Measurements from ENCODE around the gene GJB6. TPM values are rescaled to one million over a fixed set of nuclear protein-coding genes. Genes with fewer than 3 reads are reported as not detected.
A peak's percentile ranks its signal among the peaks of the same experiment; 100 is the strongest.

GJB6 gene
- total and polyA plus RNA-seq, 7 experiments from 2014 or later, result 0.20 to 2.4 (median 1.1) TPM

DNA sequence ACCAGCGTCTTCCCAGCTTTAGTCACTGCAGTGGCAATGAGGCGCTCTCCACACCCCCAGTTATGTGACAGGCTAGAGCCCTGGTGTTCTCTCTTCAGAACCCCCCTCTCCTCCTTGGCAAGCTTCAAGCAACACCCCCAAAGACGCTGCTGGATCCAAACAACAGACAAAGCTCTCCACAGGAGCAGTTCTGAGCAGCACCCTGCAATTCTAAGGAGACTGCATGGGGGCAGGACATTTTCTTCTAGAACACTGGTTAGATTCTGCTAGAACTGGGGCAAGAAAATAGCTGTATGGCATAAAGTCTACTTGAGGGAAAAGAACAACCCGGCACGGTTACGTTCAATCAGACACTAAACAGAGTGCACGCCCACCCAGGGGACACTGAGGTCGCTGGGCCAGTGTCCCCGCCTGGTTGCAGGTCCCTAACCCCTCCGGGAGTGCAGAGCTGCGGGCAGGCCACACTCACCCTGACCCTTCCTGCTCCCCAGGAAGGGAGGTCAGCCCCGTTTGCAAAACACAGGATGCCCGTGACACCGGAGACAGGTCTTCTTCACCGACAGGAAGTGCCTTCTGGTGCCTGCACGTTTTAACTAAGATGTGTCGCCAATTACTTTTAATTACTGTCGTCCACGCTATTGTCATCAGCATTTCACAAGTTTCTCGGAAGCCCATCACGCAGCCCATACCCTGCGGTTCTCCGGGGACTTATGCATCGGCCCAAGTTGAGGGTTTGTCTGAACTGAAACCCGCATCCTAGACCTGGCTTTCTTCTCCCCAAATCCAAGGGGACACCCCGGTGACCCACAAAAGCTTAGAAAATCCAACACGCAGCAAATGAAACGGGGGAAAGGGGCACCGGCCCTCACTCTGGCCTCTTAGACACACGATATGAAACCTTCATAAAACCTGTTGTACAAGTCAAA, 943 bp downstream of the GJB6 start:
- ATAC-seq (peak; percentile 30), DNase-seq (peak in 6 of 9 donors; percentile 12 to 31 (median 20))
- Mint-ChIP-seq H3K9me3 (no peaks in the 10 kb centered on the region), H3K4me1 (peaks cover 0 to 20% (median 12%) of the 10 kb centered on the region in 7 donors), H3K4me3 (peak overlapping the region; percentile 82 to 95 (median 89)), H3K27ac (peak overlapping the region; percentile 25 to 90 (median 78)), H3K27me3 (peaks cover 6 to 58% (median 19%) of the 10 kb centered on the region in 5 donors), H3K36me3 (peaks cover 0 to 5% (median 0%) of the 10 kb centered on the region in 5 donors)
- Histone ChIP-seq H3K27me3 (ENCODE audit: control insufficient read depth in 2 of 2, insufficient read depth in 2 of 2, low read length in 2 of 2) (no peaks in the 10 kb centered on the region), H3K9me3 (ENCODE audit: control insufficient read depth in 2 of 3, low read length in 3 of 3) (no peaks in the 10 kb centered on the region), H3K36me3 (ENCODE audit: control insufficient read depth in 2 of 3, insufficient read depth in 3 of 3, low read length in 3 of 3) (no peaks in the 10 kb centered on the region), H3K4me3 (ENCODE audit: low read length) (peak overlapping the region; percentile 58), H3K4me1 (ENCODE audit: control insufficient read depth in 2 of 2, insufficient read depth in 2 of 2, low read length in 2 of 2) (peaks cover 6 to 17% of the 10 kb centered on the region in 2 donors), H3K27ac (ENCODE audit: low read depth, low read length) (no peak overlapping the region)
- intact Hi-C loops (cut with micrococcal nuclease), result no loop called here
- CTCF ChIA-PET, result interaction anchor here (1.3 kb wide), 1 partner anchor 34 kb away, joined by 4 read pairs; no protein-coding TSS in a partner anchor
- POLR2A ChIA-PET, result no interaction called here

- DNase-seq (no peak), ATAC-seq (no peak)
- Histone ChIP-seq H3K36me3 (ENCODE audit: control insufficient read depth in 2 of 3, insufficient read depth in 3 of 3, low read length in 3 of 3) (no peaks in the 10 kb centered on the region), H3K27me3 (ENCODE audit: control insufficient read depth in 2 of 2, insufficient read depth in 2 of 2, low read length in 2 of 2) (no peaks in the 10 kb centered on the region), H3K4me3 (ENCODE audit: low read length) (no peak overlapping the region), H3K4me1 (ENCODE audit: control insufficient read depth in 2 of 2, insufficient read depth in 2 of 2, low read length in 2 of 2) (peaks cover 6 to 14% of the 10 kb centered on the region in 2 donors), H3K27ac (ENCODE audit: low read depth, low read length) (no peak overlapping the region), H3K9me3 (ENCODE audit: control insufficient read depth in 2 of 3, low read length in 3 of 3) (no peaks in the 10 kb centered on the region)
- no peaks in the 10 kb centered on the region for H3K36me3 Mint-ChIP-seq
- POLR2A ChIA-PET, result interaction anchor here (0.6 kb wide), 1 partner anchor 347 kb away, joined by 3 read pairs; no protein-coding TSS in a partner anchor
- no peak overlapping the region for H3K27ac Mint-ChIP-seq
- intact Hi-C loops (cut with micrococcal nuclease), result no loop called here
- no peaks in the 10 kb centered on the region for H3K9me3 Mint-ChIP-seq
- peaks cover 0 to 48% (median 4%) of the 10 kb centered on the region in 5 donors for H3K27me3 Mint-ChIP-seq
- peaks cover 0 to 14% (median 10%) of the 10 kb centered on the region in 7 donors for H3K4me1 Mint-ChIP-seq
- CTCF ChIA-PET, result no interaction called here
- H3K4me3 Mint-ChIP-seq, result no peak overlapping the region
Measured at GRCh38 chr13:20227730-20228129, 4.4 kb downstream of the GJB6 start.

- H3K9me3 ChIP-seq (ENCODE audit: control insufficient read depth in 2 of 3, low read length in 3 of 3), result no peaks in the 10 kb centered on the region
- H3K27me3 ChIP-seq (ENCODE audit: control insufficient read depth in 2 of 2, insufficient read depth in 2 of 2, low read length in 2 of 2), result no peaks in the 10 kb centered on the region
- H3K27ac Mint-ChIP-seq, result peak overlapping the region in 1 of 9 donors; percentile 60
- H3K27me3 Mint-ChIP-seq, result peaks cover 0 to 46% (median 4%) of the 10 kb centered on the region in 5 donors
- H3K4me1 ChIP-seq (ENCODE audit: control insufficient read depth in 2 of 2, insufficient read depth in 2 of 2, low read length in 2 of 2), result peaks cover 6 to 9% of the 10 kb centered on the region in 2 donors
- DNase-seq (no peak), ATAC-seq (no peak)
- CTCF ChIA-PET, result no interaction called here
- H3K9me3 Mint-ChIP-seq, result no peaks in the 10 kb centered on the region
- H3K36me3 Mint-ChIP-seq, result no peaks in the 10 kb centered on the region
- H3K27ac ChIP-seq (ENCODE audit: low read depth, low read length), result no peak overlapping the region
- H3K4me3 Mint-ChIP-seq, result no peak overlapping the region
- H3K4me3 ChIP-seq (ENCODE audit: low read length), result no peak overlapping the region
- H3K4me1 Mint-ChIP-seq, result peaks cover 0 to 14% (median 10%) of the 10 kb centered on the region in 7 donors
- POLR2A ChIA-PET, result no interaction called here
- H3K36me3 ChIP-seq (ENCODE audit: control insufficient read depth in 2 of 3, insufficient read depth in 3 of 3, low read length in 3 of 3), result no peaks in the 10 kb centered on the region
- intact Hi-C loops (cut with micrococcal nuclease), result no loop called here
Measured at GRCh38 chr13:20227288-20227687, 4.8 kb downstream of the GJB6 start.

DNA sequence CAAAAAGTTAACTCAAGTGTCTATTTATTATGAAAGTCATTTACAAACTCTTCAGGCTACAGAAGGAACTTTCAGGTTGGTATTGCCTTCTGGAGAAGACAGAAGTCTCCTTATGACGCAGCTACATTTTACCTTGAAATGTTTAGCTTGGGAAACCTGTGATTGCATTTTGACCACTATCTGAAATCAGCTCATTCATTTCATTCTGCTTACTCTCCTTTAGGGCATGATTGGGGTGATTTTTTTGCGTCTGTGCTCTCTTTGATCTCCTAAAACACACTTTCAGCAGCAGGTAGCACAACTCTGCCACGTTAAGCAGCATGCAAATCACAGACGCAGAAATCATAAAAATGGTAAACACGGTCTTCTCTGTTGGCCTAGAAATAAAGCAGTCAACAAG, 9.6 kb downstream of the GJB6 start:
- ChIA-PET POLR2A (no interaction called here), CTCF (no interaction called here)
- H3K36me3 Mint-ChIP-seq, result peaks cover 0 to 5% (median 0%) of the 10 kb centered on the region in 5 donors
- Histone ChIP-seq H3K9me3 (ENCODE audit: control insufficient read depth in 2 of 3, low read length in 3 of 3) (no peaks in the 10 kb centered on the region), H3K27me3 (ENCODE audit: control insufficient read depth in 2 of 2, insufficient read depth in 2 of 2, low read length in 2 of 2) (no peaks in the 10 kb centered on the region), H3K4me3 (ENCODE audit: low read length) (no peak overlapping the region), H3K4me1 (ENCODE audit: control insufficient read depth in 2 of 2, insufficient read depth in 2 of 2, low read length in 2 of 2) (no peaks in the 10 kb centered on the region), H3K36me3 (ENCODE audit: control insufficient read depth in 2 of 3, insufficient read depth in 3 of 3, low read length in 3 of 3) (no peaks in the 10 kb centered on the region), H3K27ac (ENCODE audit: low read depth, low read length) (no peak overlapping the region)
- intact Hi-C loops (cut with micrococcal nuclease), result no loop called here
- peaks cover 9 to 20% (median 13%) of the 10 kb centered on the region in 7 donors for H3K4me1 Mint-ChIP-seq
- H3K27me3 Mint-ChIP-seq, result peaks cover 0 to 22% (median 0%) of the 10 kb centered on the region in 5 donors
- no peak overlapping the region for H3K4me3 Mint-ChIP-seq
- ATAC-seq, result no peak
- peaks cover 0 to 2% (median 0%) of the 10 kb centered on the region in 11 donors for H3K9me3 Mint-ChIP-seq
- H3K27ac Mint-ChIP-seq, result no peak overlapping the region
- DNase-seq, result no peak

DNA sequence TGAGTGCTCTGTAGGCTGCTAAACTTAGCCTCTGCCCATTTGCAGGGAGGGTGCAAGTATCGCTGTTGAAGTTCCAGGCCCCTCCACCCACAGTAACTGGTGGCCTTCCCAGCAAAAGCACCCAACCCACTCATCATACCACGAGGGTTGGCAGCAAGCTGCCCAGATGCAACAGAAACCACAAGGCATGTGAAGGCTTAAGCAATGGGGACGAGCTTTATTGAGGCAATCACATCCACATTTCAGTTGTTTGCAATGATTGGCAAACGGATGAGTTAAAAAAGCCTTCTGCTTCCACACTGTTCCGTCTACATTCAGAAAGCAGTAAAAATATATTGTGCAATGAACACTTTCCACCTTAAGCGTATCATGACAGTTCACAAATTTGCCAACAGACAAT, 10.3 kb downstream of the GJB6 start:
- Mint-ChIP-seq H3K4me1 (peaks cover 9 to 20% (median 13%) of the 10 kb centered on the region in 7 donors), H3K36me3 (peaks cover 0 to 5% (median 0%) of the 10 kb centered on the region in 5 donors), H3K9me3 (peaks cover 0 to 2% (median 0%) of the 10 kb centered on the region in 11 donors), H3K27me3 (peaks cover 0 to 18% (median 0%) of the 10 kb centered on the region in 5 donors), H3K27ac (peak overlapping the region in 1 of 9 donors; percentile 19), H3K4me3 (no peak overlapping the region)
- Histone ChIP-seq H3K4me3 (ENCODE audit: low read length) (no peak overlapping the region), H3K27me3 (ENCODE audit: control insufficient read depth in 2 of 2, insufficient read depth in 2 of 2, low read length in 2 of 2) (no peaks in the 10 kb centered on the region), H3K27ac (ENCODE audit: low read depth, low read length) (no peak overlapping the region), H3K4me1 (ENCODE audit: control insufficient read depth in 2 of 2, insufficient read depth in 2 of 2, low read length in 2 of 2) (no peaks in the 10 kb centered on the region), H3K9me3 (ENCODE audit: control insufficient read depth in 2 of 3, low read length in 3 of 3) (no peaks in the 10 kb centered on the region), H3K36me3 (ENCODE audit: control insufficient read depth in 2 of 3, insufficient read depth in 3 of 3, low read length in 3 of 3) (no peaks in the 10 kb centered on the region)
- intact Hi-C loops (cut with micrococcal nuclease), result no loop called here
- ChIA-PET POLR2A (no interaction called here), CTCF (no interaction called here)
- ATAC-seq (peak; percentile 76), DNase-seq (no peak)

DNA sequence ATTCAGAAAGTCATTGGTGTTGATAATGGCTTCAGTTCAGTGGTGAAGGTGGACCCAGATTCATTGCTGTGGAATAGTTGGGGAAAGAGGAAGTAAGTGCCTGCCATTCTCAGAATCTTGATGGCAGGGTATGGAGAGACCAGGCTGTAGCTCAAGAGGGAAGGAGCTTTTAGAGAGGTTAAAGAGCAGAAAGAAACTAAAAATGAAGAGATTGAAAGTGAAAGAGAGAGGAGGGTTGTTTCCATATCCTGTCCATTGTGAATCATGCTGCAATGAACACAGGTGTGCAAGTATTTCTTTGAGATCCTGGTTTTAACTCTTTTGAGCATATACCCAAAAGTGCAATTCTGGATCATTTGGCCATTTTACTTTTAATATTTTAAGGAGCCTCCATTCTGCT, 12.5 kb downstream of the GJB6 start:
- no peaks in the 10 kb centered on the region for H3K27me3 ChIP-seq (ENCODE audit: control insufficient read depth in 2 of 2, insufficient read depth in 2 of 2, low read length in 2 of 2)
- H3K4me1 ChIP-seq (ENCODE audit: control insufficient read depth in 2 of 2, insufficient read depth in 2 of 2, low read length in 2 of 2), result no peaks in the 10 kb centered on the region
- DNase-seq (peak in 1 of 9 donors; percentile 7), ATAC-seq (no peak)
- Mint-ChIP-seq H3K27me3 (peaks cover 0 to 12% (median 0%) of the 10 kb centered on the region in 5 donors), H3K4me1 (peaks cover 9 to 20% (median 13%) of the 10 kb centered on the region in 7 donors), H3K36me3 (peaks cover 0 to 5% (median 0%) of the 10 kb centered on the region in 5 donors), H3K4me3 (peak overlapping the region in 5 of 10 donors; percentile 5 to 75 (median 25)), H3K27ac (peak overlapping the region in 6 of 9 donors; percentile 0 to 88 (median 37)), H3K9me3 (peaks cover 0 to 2% (median 0%) of the 10 kb centered on the region in 11 donors)
- ChIA-PET CTCF (no interaction called here), POLR2A (interaction anchor here (0.6 kb wide), 1 partner anchor 61 kb away, joined by 4 read pairs; no protein-coding TSS in a partner anchor)
- H3K4me3 ChIP-seq (ENCODE audit: low read length), result no peak overlapping the region
- no peaks in the 10 kb centered on the region for H3K36me3 ChIP-seq (ENCODE audit: control insufficient read depth in 2 of 3, insufficient read depth in 3 of 3, low read length in 3 of 3)
- H3K27ac ChIP-seq (ENCODE audit: low read depth, low read length), result no peak overlapping the region
- H3K9me3 ChIP-seq (ENCODE audit: control insufficient read depth in 2 of 3, low read length in 3 of 3), result no peaks in the 10 kb centered on the region
- intact Hi-C loops (cut with micrococcal nuclease), result no loop called here
